SK-N-SH treated with all-trans-retinoic acid at 6 μM for 48 hours (cell line): ENCODE measurements around the gene FGGY.

Source experiments
- PPARA ChIP-seq: fragments of 250-450 bp; sonication (Bioruptor Pico); IDR thresholded peaks from 2 replicates; pipeline ENCODE4 v1.5.0; 2020; ENCODE audit warnings: mild to moderate bottlenecking, borderline replicate concordance
- ZFP3 ChIP-seq: fragments of 250-450 bp; sonication (Bioruptor Pico); IDR thresholded peaks from 2 replicates; pipeline ENCODE4 v1.5.0; 2020; ENCODE audit warnings: mild to moderate bottlenecking, moderate library complexity
- ZFP30 ChIP-seq: fragments of 450-650 bp; formaldehyde crosslinking; IDR thresholded peaks from 2 replicates; pipeline ENCODE4 v1.5.0; 2022; ENCODE audit warnings: mild to moderate bottlenecking, moderate library complexity
- TF ChIP-seq, protein P1 (sequence below): fragments of 250-450 bp; sonication (Bioruptor Pico); IDR thresholded peaks from 2 replicates; pipeline ENCODE4 v1.5.1; 2020; ENCODE audit warnings: low read depth, mild to moderate bottlenecking, moderate library complexity

DNA sequence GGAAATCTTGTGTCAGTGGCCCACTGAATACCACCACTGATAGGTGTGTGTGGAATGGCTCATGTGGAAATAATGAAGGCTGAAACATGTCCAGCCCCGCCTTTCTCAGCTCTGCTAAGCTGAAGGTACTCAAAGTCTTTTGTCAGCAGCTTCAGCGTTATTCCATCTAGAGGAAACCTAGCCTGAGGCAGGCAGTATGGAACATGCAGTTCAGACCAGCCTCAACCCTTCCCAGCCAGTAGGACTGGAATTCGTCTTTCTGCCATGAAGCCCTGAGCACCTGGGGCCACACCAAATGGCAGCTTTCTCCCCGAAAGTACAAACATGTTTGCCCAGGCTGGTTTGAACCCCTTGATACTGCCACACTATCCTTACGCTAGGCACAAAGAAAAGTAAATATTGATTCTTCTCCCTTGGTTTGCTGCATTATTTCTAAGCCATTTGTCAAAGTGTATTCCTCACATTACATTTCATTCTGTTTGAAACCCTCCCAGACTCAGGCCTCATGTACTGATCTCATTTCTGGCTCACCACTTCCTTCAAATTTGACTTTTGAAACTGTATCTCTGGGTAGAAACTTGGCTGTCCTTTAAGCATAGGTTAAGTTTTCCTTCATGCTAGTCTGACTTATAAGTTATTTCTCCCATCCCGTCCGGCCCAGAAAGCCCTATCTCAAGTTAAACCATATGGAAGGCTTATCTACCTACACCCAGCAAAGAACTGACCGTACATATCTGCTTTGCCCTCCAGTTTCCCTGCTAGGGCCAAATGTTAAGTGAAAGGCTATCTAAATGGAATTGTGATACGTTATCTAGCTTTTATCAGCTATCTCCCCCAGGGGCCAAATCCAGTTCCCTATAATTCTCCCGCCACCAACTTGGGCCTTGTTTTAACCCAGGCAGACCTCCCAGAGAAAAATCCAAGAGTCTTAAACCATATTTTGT, 472.2 kb downstream of the FGGY start:
- TF ChIP-seq ZFP3 (CRISPR knock-in tag) (no peak), PPARA (CRISPR knock-in tag) (no peak), ZFP30 (CRISPR knock-in tag) (no peak)
- TF ChIP-seq, protein P1, sequence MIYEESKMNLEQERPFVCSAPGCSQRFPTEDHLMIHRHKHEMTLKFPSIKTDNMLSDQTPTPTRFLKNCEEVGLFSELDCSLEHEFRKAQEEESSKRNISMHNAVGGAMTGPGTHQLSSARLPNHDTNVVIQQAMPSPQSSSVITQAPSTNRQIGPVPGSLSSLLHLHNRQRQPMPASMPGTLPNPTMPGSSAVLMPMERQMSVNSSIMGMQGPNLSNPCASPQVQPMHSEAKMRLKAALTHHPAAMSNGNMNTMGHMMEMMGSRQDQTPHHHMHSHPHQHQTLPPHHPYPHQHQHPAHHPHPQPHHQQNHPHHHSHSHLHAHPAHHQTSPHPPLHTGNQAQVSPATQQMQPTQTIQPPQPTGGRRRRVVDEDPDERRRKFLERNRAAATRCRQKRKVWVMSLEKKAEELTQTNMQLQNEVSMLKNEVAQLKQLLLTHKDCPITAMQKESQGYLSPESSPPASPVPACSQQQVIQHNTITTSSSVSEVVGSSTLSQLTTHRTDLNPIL (CRISPR knock-in tag): no peak
